SH-SY5Y (cell line): Measurements from ENCODE around the gene CRABP1.

Experiments used
- GATA2 ChIP-seq: IDR thresholded peaks from 2 replicates; pipeline ENCODE4 v1.6.1; 2011; ENCODE audit warnings: mild to moderate bottlenecking, low read depth, low read length
- GATA3 ChIP-seq: IDR thresholded peaks from 2 replicates; pipeline ENCODE4 v1.6.1; 2011; ENCODE audit warnings: low read depth, mild to moderate bottlenecking, low read length, moderate library complexity

DNA sequence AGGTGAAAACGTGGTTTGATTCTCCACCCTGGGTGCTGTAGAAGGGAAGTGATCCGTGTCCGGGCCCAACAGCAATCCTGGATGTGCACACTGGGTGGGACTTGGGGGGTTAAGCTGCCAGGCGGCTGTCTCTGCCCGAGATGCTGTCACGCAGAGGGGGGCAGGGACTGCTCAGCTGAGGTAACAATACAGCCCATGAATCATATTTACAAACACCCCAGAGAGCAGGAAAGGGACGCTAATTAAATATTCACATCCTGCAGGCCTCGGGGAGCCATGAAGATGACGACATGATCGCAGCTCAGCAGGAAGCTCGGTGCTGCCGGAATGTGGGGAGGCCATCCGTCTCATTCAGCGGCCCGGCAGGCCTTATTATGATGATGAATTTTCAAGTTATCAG lies 17.9 kb upstream of the CRABP1 start:
- TF ChIP-seq GATA2 (no peak), GATA3 (no peak)
